GM18519 (cell line): ENCODE results near the gene ATAD3B.

Source experiments
- ATAC-seq: cut with Tn5 transposase; IDR thresholded peaks from one replicate; pipeline ENCODE4 v1.9.1; 2021; ENCODE audit warnings: mild to moderate bottlenecking, moderate library complexity; ENCODE audit not compliant: unreplicated experiment, low FRiP score

The ATAD3B gene

GRCh38 chr1:1540818-1541628 is 69.5 kb downstream of the ATAD3B start:
- no peak for ATAC-seq

GRCh38 chr1:1541956-1542765 is 70.6 kb downstream of the ATAD3B start:
- no peak for ATAC-seq

- no peak for ATAC-seq
Measured at GRCh38 chr1:1542766-1543705, 71.5 kb downstream of the ATAD3B start.

DNA sequence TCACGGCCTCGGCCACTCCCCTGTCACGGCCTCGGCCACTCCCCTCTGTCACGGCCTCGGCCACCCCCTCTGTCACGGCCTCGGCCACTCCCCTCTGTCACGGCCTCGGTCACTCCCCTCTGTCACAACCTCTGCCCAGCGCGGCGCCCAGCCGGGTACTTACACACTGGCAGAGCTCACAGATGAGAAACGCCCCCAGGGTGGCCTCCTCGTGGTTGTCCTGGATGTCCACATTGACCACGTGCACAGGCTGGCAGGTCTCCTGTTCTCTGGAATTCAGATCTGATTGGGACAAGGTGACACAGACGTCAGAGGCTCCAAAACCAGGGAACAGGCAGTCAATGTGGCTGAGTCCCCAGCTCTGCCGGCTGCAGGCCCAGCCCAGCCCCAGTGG is 72.1 kb downstream of the ATAD3B start:
- no peak for ATAC-seq

- no peak for ATAC-seq
Measured at GRCh38 chr1:1544544-1544943, 73.0 kb downstream of the ATAD3B start.
